SK-N-SH treated with all-trans-retinoic acid at 6 μM for 48 hours (cell line): ENCODE measurements around the gene EPB41L5.

Experiments used
- ATAC-seq: fragments of 200-7000 bp; cut with Tn5 transposase; 3 replicates; pipeline ENCODE4 v1.9.1; 2020; ENCODE audit warnings: mild to moderate bottlenecking, moderate library complexity
- ARNTL ChIP-seq: fragments of 450-650 bp; formaldehyde crosslinking; IDR thresholded peaks from 2 replicates; pipeline ENCODE4 v1.5.0; 2020; ENCODE audit warnings: low read depth, mild to moderate bottlenecking, moderate library complexity, borderline replicate concordance
- BACH2 ChIP-seq: fragments of 250-450 bp; sonication (Bioruptor Pico); IDR thresholded peaks from 2 replicates; pipeline ENCODE4 v1.9.0; 2021; ENCODE audit warnings: mild to moderate bottlenecking, borderline replicate concordance
- CSRNP3 ChIP-seq: fragments of 250-450 bp; sonication (Bioruptor Pico); IDR thresholded peaks from 2 replicates; pipeline ENCODE4 v1.5.1; 2021; ENCODE audit warnings: mild to moderate bottlenecking, moderate library complexity
- ESRRG ChIP-seq: fragments of 250-450 bp; sonication (Bioruptor Pico); IDR thresholded peaks from 2 replicates; pipeline ENCODE4 v1.6.1; 2021; ENCODE audit warnings: mild to moderate bottlenecking
- GLIS3 ChIP-seq: fragments of 250-450 bp; sonication (Bioruptor Pico); IDR thresholded peaks from 2 replicates; pipeline ENCODE4 v1.5.0; 2020; ENCODE audit warnings: mild to moderate bottlenecking, moderate library complexity
- ISL1 ChIP-seq: fragments of 250-450 bp; sonication (Bioruptor Pico); IDR thresholded peaks from 2 replicates; pipeline ENCODE4 v2.1.2; 2022; ENCODE audit warnings: mild to moderate bottlenecking, moderate library complexity
- OSR1 ChIP-seq: fragments of 250-450 bp; sonication (Bioruptor Pico); IDR thresholded peaks from 2 replicates; pipeline ENCODE4 v1.8.0; 2022; ENCODE audit warnings: moderate library complexity, mild to moderate bottlenecking, inconsistent platforms
- PATZ1 ChIP-seq: fragments of 250-450 bp; sonication (Bioruptor Pico); IDR thresholded peaks from 2 replicates; pipeline ENCODE4 v1.8.0; 2020; ENCODE audit warnings: mild to moderate bottlenecking, moderate library complexity, borderline replicate concordance
- POU6F1 ChIP-seq: fragments of 250-450 bp; sonication (Bioruptor Pico); IDR thresholded peaks from 2 replicates; pipeline ENCODE4 v1.8.0; 2021; ENCODE audit warnings: low read depth, mild to moderate bottlenecking, moderate library complexity, borderline replicate concordance
- PPARA ChIP-seq: fragments of 250-450 bp; sonication (Bioruptor Pico); IDR thresholded peaks from 2 replicates; pipeline ENCODE4 v1.5.0; 2020; ENCODE audit warnings: mild to moderate bottlenecking, borderline replicate concordance
- RARB ChIP-seq: fragments of 250-450 bp; sonication (Bioruptor Pico); IDR thresholded peaks from 2 replicates; pipeline ENCODE4 v1.8.0; 2021; ENCODE audit warnings: mild to moderate bottlenecking, moderate library complexity
- SNAI2 ChIP-seq: fragments of 250-450 bp; sonication (Bioruptor Pico); IDR thresholded peaks from 2 replicates; pipeline ENCODE4 v1.5.0; 2020; ENCODE audit warnings: mild to moderate bottlenecking, moderate library complexity
- TCF4 ChIP-seq: fragments of 250-450 bp; sonication (Bioruptor Pico); IDR thresholded peaks from 2 replicates; pipeline ENCODE4 v1.8.0; 2021; ENCODE audit warnings: mild to moderate bottlenecking, moderate library complexity, borderline replicate concordance
- TOX ChIP-seq: fragments of 250-450 bp; sonication (Bioruptor Pico); IDR thresholded peaks from 2 replicates; pipeline ENCODE4 v1.8.0; 2021; ENCODE audit warnings: mild to moderate bottlenecking, moderate library complexity, borderline replicate concordance
- TSHZ2 ChIP-seq: fragments of 250-450 bp; sonication (Bioruptor Pico); IDR thresholded peaks from 2 replicates; pipeline ENCODE4 v1.5.0; 2020; ENCODE audit warnings: mild to moderate bottlenecking, moderate library complexity
- ZC3H10 ChIP-seq: fragments of 250-450 bp; sonication (Bioruptor Pico); IDR thresholded peaks from 2 replicates; pipeline ENCODE4 v1.5.1; 2021; ENCODE audit warnings: mild to moderate bottlenecking, moderate library complexity
- ZFP3 ChIP-seq: fragments of 250-450 bp; sonication (Bioruptor Pico); IDR thresholded peaks from 2 replicates; pipeline ENCODE4 v1.5.0; 2020; ENCODE audit warnings: mild to moderate bottlenecking, moderate library complexity
- ZFP30 ChIP-seq: fragments of 450-650 bp; formaldehyde crosslinking; IDR thresholded peaks from 2 replicates; pipeline ENCODE4 v1.5.0; 2022; ENCODE audit warnings: mild to moderate bottlenecking, moderate library complexity
- ZNF565 ChIP-seq: fragments of 450-650 bp; formaldehyde crosslinking; conservative IDR thresholded peaks from 2 replicates; pipeline ENCODE4 v1.5.0; 2020; ENCODE audit warnings: low read depth, mild to moderate bottlenecking, moderate library complexity
- ZNF70 ChIP-seq: fragments of 450-650 bp; formaldehyde crosslinking; IDR thresholded peaks from 2 replicates; pipeline ENCODE4 v1.5.0; 2020; ENCODE audit warnings: mild to moderate bottlenecking, moderate library complexity

Gene EPB41L5

GRCh38 chr2:120026890-120027289 is 14.0 kb downstream of the EPB41L5 start:
- ATAC-seq = no peak

GRCh38 chr2:120028795-120029194 is 15.9 kb downstream of the EPB41L5 start:
- ATAC-seq = no peak
- TF ChIP-seq RARB (CRISPR knock-in tag) (no peak), OSR1 (CRISPR knock-in tag) (no peak), BACH2 (CRISPR knock-in tag) (no peak), PPARA (no peak), ZFP30 (CRISPR knock-in tag) (no peak), ZNF565 (CRISPR knock-in tag) (no peak), TCF4 (no peak), ZC3H10 (no peak), SNAI2 (no peak), GLIS3 (CRISPR knock-in tag) (no peak), PATZ1 (CRISPR knock-in tag) (no peak), CSRNP3 (no peak)
- TF ChIP-seq, all 23 proteins: peak for 0

More at GRCh38 chr2:120026890-120027289, 14.0 kb downstream of the EPB41L5 start:
- TF ChIP-seq ZC3H10 (no peak), SNAI2 (no peak), GLIS3 (CRISPR knock-in tag) (no peak), RARB (CRISPR knock-in tag) (no peak), BACH2 (CRISPR knock-in tag) (no peak), ZNF70 (CRISPR knock-in tag) (no peak), POU6F1 (CRISPR knock-in tag) (no peak)

- ATAC-seq = no peak
- TF ChIP-seq ZC3H10 (no peak), ISL1 (CRISPR knock-in tag) (no peak), GLIS3 (CRISPR knock-in tag) (no peak)
- TF ChIP-seq, all 23 proteins: peak for 0
These were observed 17.1 kb downstream of the EPB41L5 start for GRCh38 chr2:120029672-120030640.

GRCh38 chr2:120032297-120032696 is 19.4 kb downstream of the EPB41L5 start:
- no peak for ATAC-seq

More at GRCh38 chr2:120032297-120032696, 19.4 kb downstream of the EPB41L5 start:
- TF ChIP-seq GLIS3 (CRISPR knock-in tag) = no peak
- no peak for TF ChIP-seq ZFP3 (CRISPR knock-in tag)
- TF ChIP-seq SNAI2 = no peak
- no peak for TF ChIP-seq ZC3H10
- TF ChIP-seq ARNTL (CRISPR knock-in tag) = no peak
- TF ChIP-seq ZNF70 (CRISPR knock-in tag) = no peak
- no peak for TF ChIP-seq PATZ1 (CRISPR knock-in tag)
- TF ChIP-seq ESRRG (CRISPR knock-in tag) = no peak
- TF ChIP-seq RARB (CRISPR knock-in tag) = no peak
- TF ChIP-seq TSHZ2 (CRISPR knock-in tag) = no peak
- no peak for TF ChIP-seq CSRNP3
- TF ChIP-seq OSR1 (CRISPR knock-in tag) = no peak
- TF ChIP-seq TOX (CRISPR knock-in tag) = no peak
